A549 (cell line): ENCODE data around the gene LMAN2L. TPM values are rescaled to one million over a fixed set of nuclear protein-coding genes. Genes with fewer than 3 reads are reported as not detected.

Source experiments
- ATAC-seq, 2 experiments: fragments of 200-7000 bp in 1 of 2; fragments of >200 bp in 1 of 2; cut with Nextera tagmentation in 1 of 2; cut with Tn5 transposase in 1 of 2; 3 replicates each; pipeline versions ENCODE4 v1.8.0 to v1.9.1; 2018 to 2020; ENCODE audit warnings: mild to moderate bottlenecking in 1 of 2, moderate library complexity in 1 of 2
- CTCF ChIA-PET: fragments of 300-600 bp; sonication (Branson Sonifier 250); formaldehyde crosslinking; extraction: SDS; loops from one replicate; lab custom pipeline; 2021; ENCODE audit warnings: antibody characterized with exemption, inconsistent platforms; lab: Yijun Ruan, JAX
- POLR2A ChIA-PET: fragments of 350-600 bp; formaldehyde crosslinking; extraction: SDS; loops from one replicate; lab custom pipeline; 2021; ENCODE audit warnings: antibody characterized with exemption, inconsistent platforms; lab: Yijun Ruan, JAX
- DNase-seq, 2 experiments: peaks; one replicate each; pipeline versions ENCODE4 v3.0.0 to v3.0.0-alpha.2; 2011 to 2016; ENCODE audit warnings: low read depth in 1 of 2, low spot score in 1 of 2
- FAIRE-seq: peaks from 2 replicates; lab custom pipeline; 2011; peaks lifted over from hg19 to GRCh38; lab: Jason Lieb, UNC
- H3K27ac ChIP-seq, 2 experiments: fragments of >200 bp; sonication (Bioruptor Twin); formaldehyde crosslinking; 3 replicates each; pipeline ENCODE4 v1.5.1; 2016 to 2017
- H3K4me1 ChIP-seq: fragments of >200 bp; sonication (Bioruptor Twin); formaldehyde crosslinking; 3 replicates; pipeline ENCODE4 v1.6.1; 2016
- H3K4me2 ChIP-seq: fragments of >200 bp; sonication (Bioruptor Twin); formaldehyde crosslinking; 3 replicates; pipeline ENCODE4 v1.6.1; 2016
- H3K4me3 ChIP-seq: fragments of >200 bp; sonication (Bioruptor Twin); formaldehyde crosslinking; 3 replicates; pipeline ENCODE4 v1.5.1; 2016
- H3K9me3 ChIP-seq: fragments of >200 bp; sonication (Bioruptor Twin); formaldehyde crosslinking; 3 replicates; pipeline ENCODE4 v1.6.1; 2016
- BHLHE40 ChIP-seq: IDR thresholded peaks from 2 replicates; pipeline ENCODE4 v1.6.1; 2012; ENCODE audit warnings: low read depth, low read length, inconsistent platforms
- CBX2 ChIP-seq: fragments of 200-600 bp; sonication (generic); IDR thresholded peaks from 2 replicates; pipeline ENCODE4 v1.6.1; 2016; ENCODE audit warnings: low read depth, mild to moderate bottlenecking, borderline replicate concordance
- CBX8 ChIP-seq: fragments of 200-600 bp; sonication (generic); IDR thresholded peaks from 2 replicates; pipeline ENCODE4 v1.6.1; 2016
- CHD4 ChIP-seq: fragments of 200-600 bp; sonication (generic); IDR thresholded peaks from 2 replicates; pipeline ENCODE4 v1.6.1; 2016; ENCODE audit warnings: antibody characterized with exemption, mild to moderate bottlenecking, borderline replicate concordance
- EHF ChIP-seq: fragments of 250-450 bp; sonication (Bioruptor Pico); IDR thresholded peaks from 2 replicates; pipeline ENCODE4 v1.5.0; 2020; ENCODE audit warnings: mild to moderate bottlenecking
- ELK1 ChIP-seq: fragments of 150-350 bp; IDR thresholded peaks from 2 replicates; pipeline ENCODE4 v1.6.1; 2014; ENCODE audit warnings: low read depth, mild to moderate bottlenecking, low read length
- ESRRA ChIP-seq: fragments of 150-350 bp; IDR thresholded peaks from 2 replicates; pipeline ENCODE4 v1.6.1; 2014; ENCODE audit warnings: mild to moderate bottlenecking, low read length, borderline replicate concordance
- HOXB13 ChIP-seq: fragments of 250-450 bp; sonication (Bioruptor Pico); IDR thresholded peaks from 2 replicates; pipeline ENCODE4 v1.5.0; 2020; ENCODE audit warnings: low read depth, mild to moderate bottlenecking, moderate library complexity
- KDM5A ChIP-seq: fragments of 200-600 bp; sonication (generic); IDR thresholded peaks from 2 replicates; pipeline ENCODE4 v1.6.1; 2016; ENCODE audit warnings: antibody characterized with exemption, mild to moderate bottlenecking
- MAFK ChIP-seq: fragments of 450-650 bp; IDR thresholded peaks from 2 replicates; pipeline ENCODE4 v1.6.1; 2014; ENCODE audit not compliant: partially characterized antibody
- MAX ChIP-seq: IDR thresholded peaks from 2 replicates; pipeline ENCODE4 v1.6.1; 2012
- MYC ChIP-seq: IDR thresholded peaks from 2 replicates; pipeline ENCODE4 v1.6.1; 2012; ENCODE audit warnings: mild to moderate bottlenecking, inconsistent platforms, low read length, improper control_type of control experiment, borderline replicate concordance
- RAD21 ChIP-seq, 2 experiments: fragments of >200 bp in 1 of 2; sonication (Bioruptor Twin) in 1 of 2; formaldehyde crosslinking in 1 of 2; IDR thresholded peaks in 1 of 2; conservative IDR thresholded peaks in 1 of 2; 2 replicates in 1 of 2; 3 replicates in 1 of 2; pipeline ENCODE4 v1.6.1; 2012 to 2018; ENCODE audit warnings: inconsistent platforms in 1 of 2
- RARB ChIP-seq: fragments of 250-450 bp; sonication (Bioruptor Pico); IDR thresholded peaks from 2 replicates; pipeline ENCODE4 v1.8.0; 2021; ENCODE audit warnings: mild to moderate bottlenecking, moderate library complexity
- RNF2 ChIP-seq: fragments of 200-600 bp; sonication (generic); IDR thresholded peaks from 2 replicates; pipeline ENCODE4 v1.6.1; 2016; ENCODE audit warnings: low read depth, mild to moderate bottlenecking, antibody characterized with exemption, moderate library complexity, borderline replicate concordance
- TFCP2L1 ChIP-seq: fragments of 250-450 bp; sonication (Bioruptor Pico); IDR thresholded peaks from 2 replicates; pipeline ENCODE4 v1.5.0; 2021; ENCODE audit warnings: mild to moderate bottlenecking
- TP53 ChIP-seq: fragments of 250-450 bp; sonication (Bioruptor Pico); IDR thresholded peaks from 2 replicates; pipeline ENCODE4 v1.5.0; 2021; ENCODE audit warnings: mild to moderate bottlenecking, moderate library complexity
- ZNF302 ChIP-seq: fragments of 250-450 bp; sonication (Bioruptor Pico); IDR thresholded peaks from 2 replicates; pipeline ENCODE4 v1.9.0; 2021; ENCODE audit warnings: inconsistent platforms, mild to moderate bottlenecking, moderate library complexity
- ZSCAN20 ChIP-seq: fragments of 250-450 bp; sonication (Bioruptor Pico); IDR thresholded peaks from 2 replicates; pipeline ENCODE4 v1.8.0; 2022; ENCODE audit warnings: mild to moderate bottlenecking, moderate library complexity
- WGBS: methylation state at CpG from one replicate; pipeline ENCODE4 v1.1.6; 2017; ENCODE audit errors: missing lambda C conversion rate; 5-methylcytosine and 5-hydroxymethylcytosine counted together
- polyA plus RNA-seq, 4 experiments: library from polyadenylated mRNA; depleted of rRNA in 3 of 4; stranded (reverse); fragments of >200 nt; fragmentation: RNase III in 1 of 4; extraction: RNeasy Plus Mini Kit Qiagen cat#74134 plus additional on column Dnase treatment in 1 of 4; gene quantifications; 2 replicates in 3 of 4; 3 replicates in 1 of 4; pipeline ENCODE4 v1.2.3, GENCODE V29; 2011 to 2017
- TF ChIP-seq, protein P1 (sequence below): IDR thresholded peaks from 2 replicates; pipeline ENCODE4 v1.6.1; 2012; ENCODE audit warnings: low read depth, borderline replicate concordance
- TF ChIP-seq, protein P2 (sequence below): fragments of 200-600 bp; sonication (generic); IDR thresholded peaks from 2 replicates; pipeline ENCODE4 v1.6.1; 2016; ENCODE audit warnings: antibody characterized with exemption, mild to moderate bottlenecking, moderate library complexity

The LMAN2L gene
- polyA plus RNA-seq, 2 of the 4 experiments (the other 2 are of a cell fraction), result 24.3 to 28.0 TPM

GRCh38 chr2:96759548-96759947 lies 19.7 kb upstream of the LMAN2L start:
- Histone ChIP-seq H3K4me2 (no peak overlapping the region), H3K4me3 (no peak overlapping the region), H3K4me1 (peaks cover 38% of the 10 kb centered on the region), H3K27ac (peak overlapping the region in 1 of 2 experiments; percentile 93; a peak in 4 of 6 replicates), H3K9me3 (no peaks in the 10 kb centered on the region)
- ChIA-PET POLR2A (no interaction called here), CTCF (interaction anchor here (0.7 to 13.2 kb wide), 8 partner anchors 13 to 250 kb away, joined by 3 to 186 read pairs (median 4); no protein-coding TSS in a partner anchor)
- DNase-seq (no peak), FAIRE-seq (no peak), ATAC-seq (no peak)
- WGBS, result 93% methylated on average over 4 of the region's 4 CpGs
- TF ChIP-seq, protein P1, sequence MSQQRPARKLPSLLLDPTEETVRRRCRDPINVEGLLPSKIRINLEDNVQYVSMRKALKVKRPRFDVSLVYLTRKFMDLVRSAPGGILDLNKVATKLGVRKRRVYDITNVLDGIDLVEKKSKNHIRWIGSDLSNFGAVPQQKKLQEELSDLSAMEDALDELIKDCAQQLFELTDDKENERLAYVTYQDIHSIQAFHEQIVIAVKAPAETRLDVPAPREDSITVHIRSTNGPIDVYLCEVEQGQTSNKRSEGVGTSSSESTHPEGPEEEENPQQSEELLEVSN, result no peak
- no peak for TF ChIP-seq CBX8
- no peak for TF ChIP-seq RARB (CRISPR knock-in tag)
- no peak for TF ChIP-seq EHF (CRISPR knock-in tag)
- no peak for TF ChIP-seq MAX
- no peak for TF ChIP-seq BHLHE40
- TF ChIP-seq HOXB13 (CRISPR knock-in tag), result no peak
- TF ChIP-seq ELK1, result no peak
- TF ChIP-seq MAFK, result no peak
- no peak for TF ChIP-seq RAD21 (conservative IDR thresholded peaks at IDR 0.05 in 1 of 2, IDR thresholded peaks at IDR 0.05 in 1 of 2)
- TF ChIP-seq, protein P2, sequence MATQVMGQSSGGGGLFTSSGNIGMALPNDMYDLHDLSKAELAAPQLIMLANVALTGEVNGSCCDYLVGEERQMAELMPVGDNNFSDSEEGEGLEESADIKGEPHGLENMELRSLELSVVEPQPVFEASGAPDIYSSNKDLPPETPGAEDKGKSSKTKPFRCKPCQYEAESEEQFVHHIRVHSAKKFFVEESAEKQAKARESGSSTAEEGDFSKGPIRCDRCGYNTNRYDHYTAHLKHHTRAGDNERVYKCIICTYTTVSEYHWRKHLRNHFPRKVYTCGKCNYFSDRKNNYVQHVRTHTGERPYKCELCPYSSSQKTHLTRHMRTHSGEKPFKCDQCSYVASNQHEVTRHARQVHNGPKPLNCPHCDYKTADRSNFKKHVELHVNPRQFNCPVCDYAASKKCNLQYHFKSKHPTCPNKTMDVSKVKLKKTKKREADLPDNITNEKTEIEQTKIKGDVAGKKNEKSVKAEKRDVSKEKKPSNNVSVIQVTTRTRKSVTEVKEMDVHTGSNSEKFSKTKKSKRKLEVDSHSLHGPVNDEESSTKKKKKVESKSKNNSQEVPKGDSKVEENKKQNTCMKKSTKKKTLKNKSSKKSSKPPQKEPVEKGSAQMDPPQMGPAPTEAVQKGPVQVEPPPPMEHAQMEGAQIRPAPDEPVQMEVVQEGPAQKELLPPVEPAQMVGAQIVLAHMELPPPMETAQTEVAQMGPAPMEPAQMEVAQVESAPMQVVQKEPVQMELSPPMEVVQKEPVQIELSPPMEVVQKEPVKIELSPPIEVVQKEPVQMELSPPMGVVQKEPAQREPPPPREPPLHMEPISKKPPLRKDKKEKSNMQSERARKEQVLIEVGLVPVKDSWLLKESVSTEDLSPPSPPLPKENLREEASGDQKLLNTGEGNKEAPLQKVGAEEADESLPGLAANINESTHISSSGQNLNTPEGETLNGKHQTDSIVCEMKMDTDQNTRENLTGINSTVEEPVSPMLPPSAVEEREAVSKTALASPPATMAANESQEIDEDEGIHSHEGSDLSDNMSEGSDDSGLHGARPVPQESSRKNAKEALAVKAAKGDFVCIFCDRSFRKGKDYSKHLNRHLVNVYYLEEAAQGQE, result no peak
- no peak for TF ChIP-seq CBX2
- no peak for TF ChIP-seq ZSCAN20 (CRISPR knock-in tag)
- TF ChIP-seq KDM5A, result no peak

DNA sequence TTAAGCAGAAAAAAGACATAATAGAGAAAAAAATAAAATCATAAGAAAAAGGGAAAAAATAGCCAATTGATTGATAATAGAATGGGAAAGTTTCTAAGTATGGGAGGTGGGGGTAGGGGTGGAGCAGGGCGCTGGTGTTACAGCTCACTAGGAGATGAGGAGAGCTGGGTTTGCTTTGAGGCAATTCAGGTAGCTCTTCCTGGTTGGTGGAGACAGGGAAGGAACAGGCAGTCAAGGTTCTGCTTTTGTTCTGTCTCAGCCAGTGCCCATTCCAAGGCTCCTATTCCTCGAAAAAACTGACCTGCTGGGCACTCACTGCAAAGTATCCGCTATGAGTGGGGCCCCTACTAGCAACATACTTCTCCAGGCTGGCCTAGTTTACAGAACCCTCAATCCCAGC lies 19.1 kb upstream of the LMAN2L start:
- CTCF ChIA-PET, result interaction anchor here (0.8 to 13.2 kb wide), 8 partner anchors 16 to 353 kb away, joined by 3 to 186 read pairs (median 5); no protein-coding TSS in a partner anchor

More for the DNA sequence above, 19.1 kb upstream of the LMAN2L start:
- no peak for DNase-seq
- POLR2A ChIA-PET, result no interaction called here
- no peak for ATAC-seq
- H3K4me1 ChIP-seq, result peaks cover 33% of the 10 kb centered on the region
- H3K27ac ChIP-seq, result 0 out of 6 replicates have a peak overlapping the region, but pooled peaks of 1 of the 2 experiments have one; percentile 93
- H3K4me3 ChIP-seq, result no peak overlapping the region
- TF ChIP-seq HOXB13 (CRISPR knock-in tag) (no peak), ESRRA (no peak), TP53 (CRISPR knock-in tag) (no peak), TFCP2L1 (CRISPR knock-in tag) (no peak), RARB (CRISPR knock-in tag) (no peak), CHD4 (no peak), MYC (no peak), ELK1 (no peak), RNF2 (no peak), ZNF302 (CRISPR knock-in tag) (no peak)
- TF ChIP-seq, protein P2, result no peak
- no peak overlapping the region for H3K4me2 ChIP-seq
- 85% methylated on average over 3 of the region's 3 CpGs for WGBS
- no peaks in the 10 kb centered on the region for H3K9me3 ChIP-seq
- no peak for FAIRE-seq
